DND-41 (cell line): ENCODE measurements around the gene TP63.

Source experiments
- ATAC-seq: fragments of 200-7000 bp; cut with Tn5 transposase; 3 replicates; pipeline ENCODE4 v1.9.1; 2021; ENCODE audit warnings: low read depth; ENCODE audit not compliant: insufficient read depth
- DNase-seq: peaks from one replicate; pipeline ENCODE4 v3.0.0-alpha.2; 2020
- H2AFZ ChIP-seq: 2 replicates; pipeline ENCODE4 v1.6.0; 2012; ENCODE audit warnings: low read depth, low read length
- H3K27ac ChIP-seq: 2 replicates; pipeline ENCODE4 v1.5.1; 2012; ENCODE audit warnings: low read length, inconsistent platforms
- H3K27me3 ChIP-seq: fragments of 200-600 bp; sonication (generic); 2 replicates; pipeline ENCODE4 v1.6.0; 2012; ENCODE audit warnings: low read length, mild to moderate bottlenecking, inconsistent platforms; ENCODE audit not compliant: insufficient read depth, poor library complexity
- H3K36me3 ChIP-seq: 2 replicates; pipeline ENCODE4 v1.5.1; 2012; ENCODE audit warnings: low read length, inconsistent platforms; ENCODE audit not compliant: insufficient read depth
- H3K4me1 ChIP-seq: 2 replicates; pipeline ENCODE4 v1.5.1; 2012; ENCODE audit warnings: mild to moderate bottlenecking, low read length; ENCODE audit not compliant: insufficient read depth
- H3K4me2 ChIP-seq: 2 replicates; pipeline ENCODE4 v1.6.0; 2012; ENCODE audit warnings: mild to moderate bottlenecking, moderate library complexity, low read length, inconsistent platforms; ENCODE audit not compliant: insufficient read depth
- H3K4me3 ChIP-seq, 2 experiments: fragments of 200-600 bp in 1 of 2; shearing (Covaris generic) in 1 of 2; 2 replicates each; pipeline ENCODE4 v1.5.1; 2012 to 2016; ENCODE audit warnings: inconsistent platforms in 2 of 2, low read length in 2 of 2, mild to moderate bottlenecking in 2 of 2, low read depth in 1 of 2, moderate library complexity in 1 of 2
- H3K79me2 ChIP-seq: 2 replicates; pipeline ENCODE4 v1.6.0; 2012; ENCODE audit warnings: low read length, inconsistent platforms; ENCODE audit not compliant: insufficient read depth
- H3K9ac ChIP-seq: 2 replicates; pipeline ENCODE4 v1.6.0; 2012; ENCODE audit warnings: low read depth, mild to moderate bottlenecking, inconsistent platforms, low read length, moderate library complexity
- H3K9me3 ChIP-seq: 2 replicates; pipeline ENCODE4 v1.5.1; 2012; ENCODE audit warnings: low read length, moderate library complexity, mild to moderate bottlenecking, inconsistent platforms; ENCODE audit not compliant: insufficient read depth, severe bottlenecking
- H4K20me1 ChIP-seq: 2 replicates; pipeline ENCODE4 v1.6.0; 2012; ENCODE audit warnings: low read length; ENCODE audit not compliant: insufficient read depth
- EZH2 ChIP-seq: IDR thresholded peaks from 3 replicates; pipeline ENCODE4 v1.6.1; 2012; ENCODE audit warnings: borderline replicate concordance, low read depth, mild to moderate bottlenecking, moderate library complexity, low read length, inconsistent platforms; ENCODE audit not compliant: severe bottlenecking
- TF ChIP-seq, protein P1 (sequence below): IDR thresholded peaks from 2 replicates; pipeline ENCODE4 v1.5.1; 2012; ENCODE audit warnings: borderline replicate concordance, low read length, moderate library complexity, mild to moderate bottlenecking; ENCODE audit not compliant: poor library complexity, severe bottlenecking; ENCODE audit errors: extremely low read depth

Gene TP63

GRCh38 chr3:189587664-189588040 lies 43.5 kb upstream of the TP63 start:
- DNase-seq (no peak), ATAC-seq (no peak)
- H3K79me2 ChIP-seq = no peaks in the 10 kb centered on the region
- no peak for TF ChIP-seq EZH2
- TF ChIP-seq, protein P1, sequence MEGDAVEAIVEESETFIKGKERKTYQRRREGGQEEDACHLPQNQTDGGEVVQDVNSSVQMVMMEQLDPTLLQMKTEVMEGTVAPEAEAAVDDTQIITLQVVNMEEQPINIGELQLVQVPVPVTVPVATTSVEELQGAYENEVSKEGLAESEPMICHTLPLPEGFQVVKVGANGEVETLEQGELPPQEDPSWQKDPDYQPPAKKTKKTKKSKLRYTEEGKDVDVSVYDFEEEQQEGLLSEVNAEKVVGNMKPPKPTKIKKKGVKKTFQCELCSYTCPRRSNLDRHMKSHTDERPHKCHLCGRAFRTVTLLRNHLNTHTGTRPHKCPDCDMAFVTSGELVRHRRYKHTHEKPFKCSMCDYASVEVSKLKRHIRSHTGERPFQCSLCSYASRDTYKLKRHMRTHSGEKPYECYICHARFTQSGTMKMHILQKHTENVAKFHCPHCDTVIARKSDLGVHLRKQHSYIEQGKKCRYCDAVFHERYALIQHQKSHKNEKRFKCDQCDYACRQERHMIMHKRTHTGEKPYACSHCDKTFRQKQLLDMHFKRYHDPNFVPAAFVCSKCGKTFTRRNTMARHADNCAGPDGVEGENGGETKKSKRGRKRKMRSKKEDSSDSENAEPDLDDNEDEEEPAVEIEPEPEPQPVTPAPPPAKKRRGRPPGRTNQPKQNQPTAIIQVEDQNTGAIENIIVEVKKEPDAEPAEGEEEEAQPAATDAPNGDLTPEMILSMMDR = no peak
- no peak overlapping the region for H3K27ac ChIP-seq
- H3K36me3 ChIP-seq = no peaks in the 10 kb centered on the region
- H3K4me2 ChIP-seq = no peak overlapping the region
- no peaks in the 10 kb centered on the region for H4K20me1 ChIP-seq
- H3K27me3 ChIP-seq = no peaks in the 10 kb centered on the region
- H3K4me1 ChIP-seq = no peaks in the 10 kb centered on the region
- H3K9ac ChIP-seq = no peak overlapping the region
- no peaks in the 10 kb centered on the region for H3K9me3 ChIP-seq
- H2AFZ ChIP-seq = no peak overlapping the region
- no peak overlapping the region for H3K4me3 ChIP-seq

GRCh38 chr3:189588070-189588469 lies 43.1 kb upstream of the TP63 start:
- Histone ChIP-seq H2AFZ (no peak overlapping the region), H3K4me1 (no peaks in the 10 kb centered on the region), H3K9me3 (no peaks in the 10 kb centered on the region), H3K27ac (no peak overlapping the region), H3K4me3 (no peak overlapping the region), H3K36me3 (no peaks in the 10 kb centered on the region), H3K79me2 (no peaks in the 10 kb centered on the region), H3K9ac (no peak overlapping the region), H4K20me1 (no peaks in the 10 kb centered on the region), H3K4me2 (no peak overlapping the region), H3K27me3 (no peaks in the 10 kb centered on the region)
- ATAC-seq (no peak), DNase-seq (no peak)
- TF ChIP-seq, protein P1 = no peak
- no peak for TF ChIP-seq EZH2

DNA sequence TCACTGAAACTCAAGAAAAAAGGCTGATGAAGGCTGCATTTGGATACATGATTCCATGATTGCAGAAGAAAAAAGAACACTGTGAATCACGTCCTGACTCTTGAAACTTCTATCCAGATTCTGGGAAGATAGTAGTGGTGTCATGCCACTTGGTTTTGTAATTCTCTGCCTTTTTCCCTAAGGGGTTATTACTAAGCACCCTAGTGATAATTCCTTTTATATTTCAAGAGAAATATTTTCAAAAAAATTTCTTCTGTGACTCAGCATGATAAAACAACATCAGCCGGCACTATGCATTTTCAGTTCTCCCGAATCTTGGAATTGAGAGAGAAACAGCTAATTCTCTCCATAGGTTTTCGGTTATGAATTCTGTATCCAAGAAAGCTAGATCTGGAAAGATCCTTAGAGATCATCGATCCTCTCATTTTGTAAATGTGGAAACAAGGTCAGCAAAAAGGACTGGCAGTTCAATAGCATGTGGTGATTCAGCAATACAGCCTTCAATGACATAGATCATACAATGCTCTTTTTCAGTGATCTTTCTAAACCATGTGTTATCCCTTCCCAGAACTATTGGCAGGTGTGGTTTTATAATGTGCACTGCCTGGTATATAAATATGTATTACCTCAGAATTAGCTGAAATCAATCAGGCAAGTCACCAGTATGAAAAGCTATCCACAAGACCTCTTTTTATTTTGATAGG lies 42.6 kb upstream of the TP63 start:
- Histone ChIP-seq H4K20me1 (no peaks in the 10 kb centered on the region), H3K4me3 (no peak overlapping the region), H3K4me1 (no peaks in the 10 kb centered on the region), H2AFZ (no peak overlapping the region), H3K27ac (no peak overlapping the region), H3K36me3 (no peaks in the 10 kb centered on the region), H3K4me2 (no peak overlapping the region), H3K79me2 (no peaks in the 10 kb centered on the region), H3K27me3 (no peaks in the 10 kb centered on the region), H3K9me3 (no peaks in the 10 kb centered on the region), H3K9ac (no peak overlapping the region)
- DNase-seq (no peak), ATAC-seq (no peak)
- TF ChIP-seq EZH2 = no peak
- TF ChIP-seq, protein P1 = no peak

- no peak overlapping the region for H3K4me2 ChIP-seq
- no peak for DNase-seq
These were observed 42.0 kb upstream of the TP63 start for GRCh38 chr3:189589179-189589569.

More at GRCh38 chr3:189589179-189589569, 42.0 kb upstream of the TP63 start:
- H3K27ac ChIP-seq = no peak overlapping the region
- H3K36me3 ChIP-seq = no peaks in the 10 kb centered on the region
- no peak for ATAC-seq
- no peaks in the 10 kb centered on the region for H3K27me3 ChIP-seq
- H4K20me1 ChIP-seq = no peaks in the 10 kb centered on the region
- no peak overlapping the region for H3K9ac ChIP-seq
- TF ChIP-seq, protein P1 = no peak
- no peak for TF ChIP-seq EZH2
- no peaks in the 10 kb centered on the region for H3K79me2 ChIP-seq
- H3K9me3 ChIP-seq = no peaks in the 10 kb centered on the region
- H2AFZ ChIP-seq = no peak overlapping the region
- H3K4me1 ChIP-seq = no peaks in the 10 kb centered on the region
- H3K4me3 ChIP-seq = no peak overlapping the region
